ENCODE data around the gene ADGRG2. TPM values are rescaled to one million over a fixed set of nuclear protein-coding genes. Genes with fewer than 3 reads are reported as not detected.
A peak's percentile ranks its signal among the peaks of the same experiment; 100 is the strongest.

Gene ADGRG2
- total RNA-seq, 2 donors from 2014 or later = 0.10 to 0.24 TPM

GRCh38 chrX:19007868-19008267, 114.4 kb downstream of the ADGRG2 start:
- DNase-seq = no peak
- no peak for TF ChIP-seq CTCF (IDR thresholded peaks at IDR 0.05)
- Histone ChIP-seq H3K9ac (ENCODE audit: low read depth in 2 of 2, low read length in 2 of 2) (no peak overlapping the region), H3K27me3 (no peaks in the 10 kb centered on the region), H3K4me3 (no peak overlapping the region), H3K9me3 (no peaks in the 10 kb centered on the region), H3K4me1 (no peaks in the 10 kb centered on the region), H3K36me3 (no peaks in the 10 kb centered on the region), H3K27ac (no peak overlapping the region)
- intact Hi-C loops (cut with DNase I) = loop anchor here (10.0 kb wide), 1 partner anchor 613 kb away; no protein-coding TSS in a partner anchor

DNA sequence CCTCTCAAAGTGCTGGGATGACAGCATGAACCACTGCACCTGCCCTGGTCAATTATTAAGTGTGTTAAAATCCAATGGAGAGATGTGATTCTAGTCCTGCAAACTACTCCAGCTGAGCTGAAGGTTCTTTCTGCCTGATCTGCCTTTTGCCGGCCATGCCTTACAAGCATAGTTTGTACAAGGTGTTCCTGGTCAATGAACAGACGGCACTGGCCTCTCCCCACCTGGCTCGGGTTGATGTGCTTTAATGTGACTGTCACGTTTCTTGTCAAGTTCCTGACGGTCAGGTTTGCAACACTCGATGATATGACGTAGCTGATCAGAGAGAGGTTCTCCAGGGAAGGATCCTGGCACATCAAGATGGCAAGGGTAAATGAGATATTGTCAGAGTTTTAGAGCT, 115.3 kb downstream of the ADGRG2 start:
- no peak overlapping the region for H3K27ac ChIP-seq
- H3K27me3 ChIP-seq = no peaks in the 10 kb centered on the region
- no peaks in the 10 kb centered on the region for H3K4me1 ChIP-seq
- TF ChIP-seq CTCF (IDR thresholded peaks at IDR 0.05) = no peak
- no peak overlapping the region for H3K9ac ChIP-seq (ENCODE audit: low read depth in 2 of 2, low read length in 2 of 2)
- no peak for DNase-seq
- no peak overlapping the region for H3K4me3 ChIP-seq
- no peaks in the 10 kb centered on the region for H3K36me3 ChIP-seq
- H3K9me3 ChIP-seq = no peaks in the 10 kb centered on the region
- intact Hi-C loops (cut with DNase I) = loop anchor here (10.0 kb wide), 1 partner anchor 612 kb away; no protein-coding TSS in a partner anchor

DNA sequence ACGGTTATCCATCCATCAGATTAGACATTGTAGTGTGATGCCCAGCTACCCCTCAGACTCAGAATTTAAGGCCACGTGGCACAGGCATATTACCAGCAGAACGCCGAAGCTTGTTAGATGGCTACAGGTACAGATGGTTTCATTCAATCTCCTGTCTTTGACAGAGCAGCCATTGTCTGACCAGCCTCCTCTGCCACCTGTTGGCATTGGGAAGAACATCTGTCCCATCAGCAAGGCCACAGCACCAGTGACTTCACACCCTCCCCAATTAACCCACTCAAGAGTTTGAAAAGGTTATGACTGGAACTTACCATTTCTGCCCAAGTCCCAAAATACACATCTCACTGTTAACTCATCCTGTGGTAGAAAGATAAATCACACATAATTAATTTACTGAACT, 116.4 kb downstream of the ADGRG2 start:
- TF ChIP-seq CTCF (IDR thresholded peaks at IDR 0.05) = peak; percentile 17
- H3K4me3 ChIP-seq = no peak overlapping the region
- no peaks in the 10 kb centered on the region for H3K27me3 ChIP-seq
- no peak for DNase-seq
- no peaks in the 10 kb centered on the region for H3K36me3 ChIP-seq
- H3K27ac ChIP-seq = no peak overlapping the region
- intact Hi-C loops (cut with DNase I) = loop anchor here (10.0 kb wide), 1 partner anchor 611 kb away; no protein-coding TSS in a partner anchor
- H3K9ac ChIP-seq (ENCODE audit: low read depth in 2 of 2, low read length in 2 of 2) = no peak overlapping the region
- H3K9me3 ChIP-seq = no peaks in the 10 kb centered on the region
- H3K4me1 ChIP-seq = no peaks in the 10 kb centered on the region

GRCh38 chrX:19003756-19004155, 118.5 kb downstream of the ADGRG2 start:
- no peaks in the 10 kb centered on the region for H3K27me3 ChIP-seq
- H3K9me3 ChIP-seq = no peaks in the 10 kb centered on the region
- no peaks in the 10 kb centered on the region for H3K4me1 ChIP-seq
- DNase-seq = no peak
- H3K36me3 ChIP-seq = no peaks in the 10 kb centered on the region
- no peak overlapping the region for H3K4me3 ChIP-seq
- intact Hi-C loops (cut with DNase I) = loop anchor here (10.0 kb wide), 1 partner anchor 609 kb away; no protein-coding TSS in a partner anchor
- TF ChIP-seq CTCF (IDR thresholded peaks at IDR 0.05) = no peak
- H3K27ac ChIP-seq = no peak overlapping the region
- H3K9ac ChIP-seq (ENCODE audit: low read depth in 2 of 2, low read length in 2 of 2) = no peak overlapping the region

- Histone ChIP-seq H3K27me3 (no peaks in the 10 kb centered on the region), H3K9ac (ENCODE audit: low read depth in 2 of 2, low read length in 2 of 2) (no peak overlapping the region), H3K4me1 (no peaks in the 10 kb centered on the region), H3K36me3 (no peaks in the 10 kb centered on the region), H3K4me3 (no peak overlapping the region), H3K9me3 (no peaks in the 10 kb centered on the region), H3K27ac (no peak overlapping the region)
- no peak for TF ChIP-seq CTCF (IDR thresholded peaks at IDR 0.05)
- DNase-seq = no peak
- intact Hi-C loops (cut with DNase I) = no loop called here
Observed at GRCh38 chrX:18998653-18999052, 123.6 kb downstream of the ADGRG2 start.
